UCSD-AML1 (cell line): ENCODE measurements around the gene MBL2.
A peak's percentile ranks its signal among the peaks of the same experiment; 100 is the strongest.

Experiments used
- DNase-seq: peaks from one replicate; lab custom pipeline; 2025; ENCODE audit not compliant: unreplicated experiment; lab: John Stamatoyannopoulos, UW

Gene MBL2

DNA sequence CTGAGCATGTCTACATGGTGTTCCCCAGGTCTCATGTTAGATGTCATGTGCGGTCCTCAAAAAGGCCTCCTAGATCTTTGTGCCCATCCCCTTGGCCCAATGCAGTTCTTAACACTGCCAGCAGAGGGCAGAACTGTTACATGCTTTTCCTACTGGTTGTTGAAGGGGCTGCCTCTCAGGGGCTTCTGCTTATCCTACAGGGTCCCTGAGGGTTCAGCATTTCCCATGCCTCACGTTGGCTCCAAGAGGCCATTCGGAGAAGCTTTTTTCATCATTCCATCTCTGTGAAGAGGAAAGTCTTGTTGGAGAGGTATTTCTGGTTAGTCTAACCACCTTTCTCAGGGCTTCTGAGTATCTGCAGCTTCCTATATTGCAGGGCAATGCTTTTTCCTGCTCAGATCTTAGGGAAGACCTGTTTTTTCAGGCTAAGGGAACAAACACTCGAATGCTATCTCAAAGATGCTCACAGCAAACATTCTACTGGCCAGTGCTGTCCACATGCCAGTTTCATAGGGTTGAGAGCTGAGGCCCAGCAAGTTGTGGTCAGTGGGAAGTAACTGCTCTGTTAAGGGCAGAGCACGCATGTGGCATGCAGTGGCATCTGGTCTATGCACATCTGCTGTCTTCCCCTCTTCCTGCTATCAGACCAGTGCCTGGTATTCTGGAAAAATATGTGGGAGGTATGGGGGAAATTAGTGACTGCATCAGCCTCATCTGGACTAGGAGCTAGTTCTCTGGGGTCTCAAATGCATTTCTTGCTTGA is 31.5 kb downstream of the MBL2 start:
- peak; percentile 61 for DNase-seq

DNA sequence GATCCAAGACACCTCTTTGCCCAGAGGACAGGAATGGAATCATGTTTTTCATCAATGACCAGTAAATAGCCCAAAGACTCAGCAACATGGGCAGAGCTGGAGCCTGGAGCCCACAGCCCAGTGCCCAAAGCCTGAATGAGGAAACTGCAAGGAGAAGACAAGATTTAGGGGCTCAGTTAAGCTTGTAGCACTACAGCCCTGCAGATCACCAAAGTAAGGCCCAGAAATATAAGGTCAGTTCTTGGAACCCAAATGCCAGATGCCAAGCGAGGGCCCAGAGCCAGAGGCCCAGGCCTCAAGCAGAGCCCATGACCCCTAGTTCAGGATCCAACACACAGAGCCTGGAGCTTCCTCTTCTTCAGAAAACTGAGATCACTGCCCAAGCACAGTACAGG is 32.4 kb downstream of the MBL2 start:
- DNase-seq, result no peak

DNA sequence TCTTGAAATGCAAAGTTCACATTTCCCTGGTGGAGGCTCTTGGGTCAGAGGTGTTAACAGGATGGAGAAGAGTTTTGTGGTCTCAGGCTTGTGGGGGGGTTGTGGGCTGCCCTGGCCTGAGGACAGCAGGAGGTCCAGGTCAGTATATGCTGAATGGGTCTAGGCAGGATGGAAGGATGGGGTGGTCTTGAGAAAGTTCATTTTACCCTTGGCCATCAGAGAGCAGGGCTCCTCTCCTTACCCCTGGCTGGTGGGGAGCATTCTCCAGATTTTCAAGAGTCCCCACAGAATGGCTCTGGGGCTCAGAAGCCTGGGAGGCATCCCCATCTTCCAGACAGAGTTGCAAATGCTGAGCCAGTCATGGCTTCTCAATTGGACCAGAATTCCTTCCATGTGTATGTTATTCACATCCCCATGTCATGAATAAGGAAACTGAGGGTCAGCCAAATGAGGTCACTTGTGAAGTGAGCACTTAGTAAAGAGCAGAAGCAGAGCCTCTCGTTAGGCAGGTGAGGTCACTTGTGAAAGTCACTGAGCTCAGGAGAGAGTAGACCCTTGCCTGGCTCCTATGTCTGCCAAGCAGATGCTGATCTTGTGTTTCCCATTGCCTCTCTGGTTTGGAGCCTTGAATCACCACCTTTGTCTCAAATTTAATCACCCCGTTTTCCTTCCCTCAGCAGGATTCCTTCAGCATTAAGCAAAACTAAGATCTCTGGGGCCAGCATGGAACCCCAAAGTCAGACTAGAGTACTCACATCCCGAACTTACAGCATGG is 33.0 kb downstream of the MBL2 start:
- no peak for DNase-seq

DNA sequence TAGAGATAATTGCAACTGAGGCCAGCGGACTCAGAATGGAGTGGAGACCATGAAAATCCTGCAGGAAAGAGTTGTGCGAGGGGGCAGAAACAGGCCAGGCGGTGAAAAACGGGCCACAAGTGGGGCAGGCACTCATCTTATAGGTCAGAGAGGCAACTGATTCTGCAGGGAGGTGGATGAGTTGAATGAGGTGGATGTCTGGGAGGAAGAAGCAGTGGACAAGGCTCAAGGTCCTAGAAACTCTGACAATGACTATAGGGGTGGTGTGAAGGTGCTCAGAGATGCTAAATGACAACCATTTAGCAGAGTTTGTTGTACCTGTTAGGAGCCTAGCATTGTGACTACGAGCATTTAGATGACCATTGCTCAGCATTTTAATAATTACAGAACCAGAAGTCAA is 33.6 kb downstream of the MBL2 start:
- peak; percentile 5 for DNase-seq

DNA sequence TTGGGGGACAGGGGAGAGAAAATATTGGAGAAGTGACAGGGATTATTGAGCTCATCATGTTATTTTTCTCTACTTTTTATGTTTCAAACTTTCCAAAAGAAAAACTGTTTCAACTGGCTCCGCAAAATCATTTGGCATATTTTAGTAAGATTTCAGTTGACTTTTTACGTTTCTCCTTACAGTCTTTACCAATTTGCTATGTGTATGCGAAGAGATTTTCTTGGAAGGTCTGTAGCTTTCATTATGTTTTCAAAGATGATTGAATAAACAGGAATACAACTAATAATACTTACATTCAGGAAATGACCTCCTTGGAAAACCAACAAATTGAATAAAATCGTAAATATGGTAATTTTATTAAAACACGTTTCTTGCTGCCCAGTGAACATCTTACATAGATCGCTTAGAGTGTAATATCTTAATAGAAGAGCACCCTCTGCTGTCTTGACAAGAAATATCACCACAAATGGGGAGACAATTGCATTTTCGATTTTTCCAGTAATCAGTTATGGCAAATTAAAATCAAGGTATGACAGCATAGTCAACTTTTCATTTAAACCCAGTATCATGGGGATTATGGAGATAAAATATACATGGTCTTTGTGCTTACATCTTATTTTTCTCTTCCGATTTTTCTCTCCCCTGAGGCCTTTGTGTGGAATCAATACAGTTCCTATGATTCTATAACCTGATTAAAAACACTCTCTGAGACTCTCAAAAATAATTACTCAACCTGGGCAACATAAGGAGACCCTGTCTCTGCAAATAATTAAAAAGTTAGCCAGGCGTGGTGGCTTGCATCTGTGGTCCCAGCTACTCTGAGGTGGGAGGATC is 43.1 kb downstream of the MBL2 start:
- DNase-seq, result no peak

DNA sequence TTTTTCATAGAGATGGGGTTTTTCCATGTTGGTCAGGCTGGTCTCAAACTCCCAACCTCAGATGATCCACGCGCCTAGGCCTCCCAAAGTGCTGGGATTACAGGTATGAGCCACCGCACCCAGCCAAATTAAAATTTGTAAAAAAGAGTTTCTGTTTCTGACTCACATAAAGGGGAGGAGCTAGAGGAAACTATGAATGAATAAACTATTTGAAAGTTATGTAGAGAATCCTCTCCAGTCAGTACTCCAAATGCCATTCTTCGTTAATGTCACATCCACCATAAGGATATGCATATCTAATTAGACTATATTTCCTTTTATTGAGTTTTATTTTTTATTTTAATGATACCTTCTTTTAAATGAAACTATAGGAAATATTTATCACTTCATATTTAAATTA is 52.6 kb downstream of the MBL2 start:
- no peak for DNase-seq
